ENCODE results near the gene PAX1.

DNA sequence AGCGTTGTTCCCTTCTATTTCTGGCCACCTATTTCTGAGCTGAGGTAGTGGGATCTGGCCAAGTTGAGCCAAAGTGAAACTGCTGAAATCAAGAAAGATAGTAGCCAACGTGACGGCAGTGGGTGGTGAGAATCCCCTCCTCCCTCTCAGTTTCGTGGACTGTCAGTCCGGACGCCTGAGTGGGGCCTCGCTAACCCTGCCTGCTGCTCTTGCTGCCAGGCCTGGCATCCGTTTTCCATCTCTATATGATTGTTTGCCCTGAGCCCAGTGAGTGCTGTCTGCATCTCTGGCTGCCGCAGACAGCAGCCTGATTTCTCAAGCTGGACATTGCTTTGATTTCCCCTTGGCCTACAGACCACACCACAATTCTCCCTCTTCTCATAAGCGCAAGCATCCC, 23.5 kb upstream of the PAX1 start:
- TF ChIP-seq POLR2AphosphoS5 (IDR thresholded peaks at IDR 0.05; ENCODE audit: low read depth, low read length) (no peak), EZH2 (IDR thresholded peaks at IDR 0.05; ENCODE audit: low read depth, low read length, severe bottlenecking) (no peak)
- TF ChIP-seq, protein P1, sequence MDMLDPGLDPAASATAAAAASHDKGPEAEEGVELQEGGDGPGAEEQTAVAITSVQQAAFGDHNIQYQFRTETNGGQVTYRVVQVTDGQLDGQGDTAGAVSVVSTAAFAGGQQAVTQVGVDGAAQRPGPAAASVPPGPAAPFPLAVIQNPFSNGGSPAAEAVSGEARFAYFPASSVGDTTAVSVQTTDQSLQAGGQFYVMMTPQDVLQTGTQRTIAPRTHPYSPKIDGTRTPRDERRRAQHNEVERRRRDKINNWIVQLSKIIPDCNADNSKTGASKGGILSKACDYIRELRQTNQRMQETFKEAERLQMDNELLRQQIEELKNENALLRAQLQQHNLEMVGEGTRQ (IDR thresholded peaks at IDR 0.05; ENCODE audit: low read length) = no peak
- TF ChIP-seq, protein P2, sequence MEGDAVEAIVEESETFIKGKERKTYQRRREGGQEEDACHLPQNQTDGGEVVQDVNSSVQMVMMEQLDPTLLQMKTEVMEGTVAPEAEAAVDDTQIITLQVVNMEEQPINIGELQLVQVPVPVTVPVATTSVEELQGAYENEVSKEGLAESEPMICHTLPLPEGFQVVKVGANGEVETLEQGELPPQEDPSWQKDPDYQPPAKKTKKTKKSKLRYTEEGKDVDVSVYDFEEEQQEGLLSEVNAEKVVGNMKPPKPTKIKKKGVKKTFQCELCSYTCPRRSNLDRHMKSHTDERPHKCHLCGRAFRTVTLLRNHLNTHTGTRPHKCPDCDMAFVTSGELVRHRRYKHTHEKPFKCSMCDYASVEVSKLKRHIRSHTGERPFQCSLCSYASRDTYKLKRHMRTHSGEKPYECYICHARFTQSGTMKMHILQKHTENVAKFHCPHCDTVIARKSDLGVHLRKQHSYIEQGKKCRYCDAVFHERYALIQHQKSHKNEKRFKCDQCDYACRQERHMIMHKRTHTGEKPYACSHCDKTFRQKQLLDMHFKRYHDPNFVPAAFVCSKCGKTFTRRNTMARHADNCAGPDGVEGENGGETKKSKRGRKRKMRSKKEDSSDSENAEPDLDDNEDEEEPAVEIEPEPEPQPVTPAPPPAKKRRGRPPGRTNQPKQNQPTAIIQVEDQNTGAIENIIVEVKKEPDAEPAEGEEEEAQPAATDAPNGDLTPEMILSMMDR (IDR thresholded peaks at IDR 0.05; ENCODE audit: control extremely low read depth in 1 of 3, insufficient read depth in 1 of 3, low read depth in 1 of 3, low read length in 3 of 3) = no peak
